ENCODE measurements around the gene ZBTB20.

DNA sequence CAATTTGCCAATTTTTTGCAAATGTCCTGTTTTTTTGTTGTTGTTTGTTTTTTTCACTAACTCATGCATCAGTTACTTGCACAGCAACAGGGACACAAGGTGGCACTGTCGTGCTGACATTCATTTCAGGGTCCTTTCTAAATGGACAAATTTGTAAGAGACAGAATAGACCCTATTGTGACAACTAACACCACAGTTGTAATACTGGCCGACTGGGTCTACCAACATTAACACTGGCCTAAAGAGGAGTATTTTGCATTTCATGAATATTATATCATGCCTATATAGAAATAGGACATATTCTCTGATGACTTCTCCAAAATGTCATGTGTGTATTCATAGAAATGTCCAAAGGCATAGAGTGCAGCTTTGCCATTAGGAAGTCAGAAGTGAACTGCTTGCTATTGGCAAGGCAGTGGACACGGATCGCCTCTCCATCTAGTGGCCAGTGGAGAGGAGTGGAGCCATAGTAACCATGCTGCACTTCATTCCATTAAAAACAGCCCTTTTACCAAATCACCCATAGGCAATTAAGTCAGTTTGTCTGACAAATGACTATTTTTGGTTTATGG lies 54.8 kb downstream of the ZBTB20 start:
- TF ChIP-seq, protein P1, sequence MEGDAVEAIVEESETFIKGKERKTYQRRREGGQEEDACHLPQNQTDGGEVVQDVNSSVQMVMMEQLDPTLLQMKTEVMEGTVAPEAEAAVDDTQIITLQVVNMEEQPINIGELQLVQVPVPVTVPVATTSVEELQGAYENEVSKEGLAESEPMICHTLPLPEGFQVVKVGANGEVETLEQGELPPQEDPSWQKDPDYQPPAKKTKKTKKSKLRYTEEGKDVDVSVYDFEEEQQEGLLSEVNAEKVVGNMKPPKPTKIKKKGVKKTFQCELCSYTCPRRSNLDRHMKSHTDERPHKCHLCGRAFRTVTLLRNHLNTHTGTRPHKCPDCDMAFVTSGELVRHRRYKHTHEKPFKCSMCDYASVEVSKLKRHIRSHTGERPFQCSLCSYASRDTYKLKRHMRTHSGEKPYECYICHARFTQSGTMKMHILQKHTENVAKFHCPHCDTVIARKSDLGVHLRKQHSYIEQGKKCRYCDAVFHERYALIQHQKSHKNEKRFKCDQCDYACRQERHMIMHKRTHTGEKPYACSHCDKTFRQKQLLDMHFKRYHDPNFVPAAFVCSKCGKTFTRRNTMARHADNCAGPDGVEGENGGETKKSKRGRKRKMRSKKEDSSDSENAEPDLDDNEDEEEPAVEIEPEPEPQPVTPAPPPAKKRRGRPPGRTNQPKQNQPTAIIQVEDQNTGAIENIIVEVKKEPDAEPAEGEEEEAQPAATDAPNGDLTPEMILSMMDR (IDR thresholded peaks at IDR 0.05): peak in 2 of 3 donors; percentile 47 to 64
- TF ChIP-seq POLR2A (IDR thresholded peaks at IDR 0.05): no peak
- TF ChIP-seq EP300 (IDR thresholded peaks at IDR 0.05): no peak
